HL-60/S4 treated with phorbol 12-myristate 13-acetate at 8.2 ng/mL for 4 days and 3 days (cell line): ENCODE results near the gene FABP3.

Experiments
- in situ Hi-C: fragments of 300-500 bp; cut with MboI; formaldehyde crosslinking; loops from 2 replicates; pipeline ENCODE4 v1.15.0; 2022; ENCODE audit warnings: low sequenced_read_pairs

Gene FABP3

GRCh38 chr1:31373056-31373896 is at the start of gene FABP3:
FABP3 (minus strand) TSS chr1:31373076; CDS start chr1:31373014, 62 bp downstream.
- in situ Hi-C loops: no loop called here

- in situ Hi-C loops: no loop called here
Observed at GRCh38 chr1:31421371-31422040, 48.6 kb upstream of the FABP3 start.

GRCh38 chr1:31420716-31421115 is 47.8 kb upstream of the FABP3 start:
- in situ Hi-C loops: no loop called here

- in situ Hi-C loops: no loop called here
Observed at GRCh38 chr1:31418626-31419323, 45.9 kb upstream of the FABP3 start.

- in situ Hi-C loops: no loop called here
Observed at GRCh38 chr1:31417148-31417547, 44.3 kb upstream of the FABP3 start.

- in situ Hi-C loops: no loop called here
Observed at GRCh38 chr1:31416101-31416736, 43.3 kb upstream of the FABP3 start.

- in situ Hi-C loops: no loop called here
Observed at GRCh38 chr1:31415658-31416057, 42.8 kb upstream of the FABP3 start.

- in situ Hi-C loops: no loop called here
Observed at GRCh38 chr1:31414980-31415370, 42.1 kb upstream of the FABP3 start.

GRCh38 chr1:31413405-31414001 is 40.6 kb upstream of the FABP3 start:
- in situ Hi-C loops: no loop called here

- in situ Hi-C loops: no loop called here
Observed at GRCh38 chr1:31412732-31413404, 40.0 kb upstream of the FABP3 start, which contains the start of gene SERINC2. SERINC2 (plus strand) TSS chr1:31413213; CDS start chr1:31413266, 53 bp downstream.

GRCh38 chr1:31412205-31412604 is 39.3 kb upstream of the FABP3 start:
- in situ Hi-C loops: no loop called here

GRCh38 chr1:31410871-31411270 is 38.0 kb upstream of the FABP3 start:
- in situ Hi-C loops: no loop called here

- in situ Hi-C loops: no loop called here
Observed at GRCh38 chr1:31409946-31410858, 37.3 kb upstream of the FABP3 start.

- in situ Hi-C loops: no loop called here
Observed at GRCh38 chr1:31408788-31409318, 36.0 kb upstream of the FABP3 start.

- in situ Hi-C loops: no loop called here
Observed at GRCh38 chr1:31407029-31407626, 34.3 kb upstream of the FABP3 start.

GRCh38 chr1:31405578-31406245 is 32.8 kb upstream of the FABP3 start:
- in situ Hi-C loops: no loop called here

GRCh38 chr1:31401241-31401640 is 28.4 kb upstream of the FABP3 start:
- in situ Hi-C loops: no loop called here

GRCh38 chr1:31400393-31400792 is 27.5 kb upstream of the FABP3 start:
- in situ Hi-C loops: no loop called here
